Gastroesophageal sphincter (tissue), 3 donors: Measurements from ENCODE around the gene ZFR.
"Not testable (repeated sequence)": the region's sequence is repeated elsewhere in the genome, so short reads cannot be mapped to it uniquely, and the experiment has no call there.

Source experiments
- CTCF ChIP-seq, 4 experiments: fragments of 200-600 bp in 2 of 4; fragments of 450-650 bp in 2 of 4; sonication (generic) in 1 of 4; IDR thresholded peaks; one replicate each; pipeline ENCODE4 v1.5.1; 2017 to 2019; ENCODE audit warnings: antibody characterized with exemption in 4 of 4, mild to moderate bottlenecking in 2 of 4, moderate library complexity in 2 of 4
- EP300 ChIP-seq: sonication (generic); formaldehyde crosslinking; IDR thresholded peaks from one replicate; pipeline ENCODE4 v1.6.1; 2017; ENCODE audit warnings: antibody characterized with exemption, mild to moderate bottlenecking

- not testable (repeated sequence) for TF ChIP-seq EP300; CTCF (IDR thresholded peaks at IDR 0.05)
Measured at GRCh38 chr5:32430825-32431224, 13.7 kb downstream of the ZFR start.
